HL-60/S4 treated with phorbol 12-myristate 13-acetate at 8.2 ng/mL for 4 days and 3 days (cell line): ENCODE measurements around the gene STAT5B.

Source experiments
- in situ Hi-C: fragments of 300-500 bp; cut with MboI; formaldehyde crosslinking; loops from 2 replicates; pipeline ENCODE4 v1.15.0; 2022; ENCODE audit warnings: low sequenced_read_pairs

Gene STAT5B

GRCh38 chr17:42286411-42287221 is 10.4 kb upstream of the STAT5B start:
- in situ Hi-C loops, result no loop called here

- in situ Hi-C loops, result no loop called here
Observed at GRCh38 chr17:42285346-42286050, 9.3 kb upstream of the STAT5B start.

GRCh38 chr17:42284566-42284965 is 8.4 kb upstream of the STAT5B start:
- in situ Hi-C loops, result no loop called here

- in situ Hi-C loops, result no loop called here
Observed at GRCh38 chr17:42284024-42284369, 7.8 kb upstream of the STAT5B start.

- in situ Hi-C loops, result no loop called here
Observed at GRCh38 chr17:42283241-42284023, 7.2 kb upstream of the STAT5B start.

- in situ Hi-C loops, result no loop called here
Observed at GRCh38 chr17:42282478-42283080, 6.4 kb upstream of the STAT5B start.

GRCh38 chr17:42281571-42282096 is 5.4 kb upstream of the STAT5B start:
- in situ Hi-C loops, result no loop called here

GRCh38 chr17:42279776-42280630 is 3.8 kb upstream of the STAT5B start:
- in situ Hi-C loops, result no loop called here

- in situ Hi-C loops, result no loop called here
Observed at GRCh38 chr17:42277342-42277712, 1.1 kb upstream of the STAT5B start.

- in situ Hi-C loops, result no loop called here
Observed at GRCh38 chr17:42276609-42277341, 584 bp upstream of the STAT5B start.

GRCh38 chr17:42275527-42276358 is 448 bp downstream of the STAT5B start:
- in situ Hi-C loops, result no loop called here

GRCh38 chr17:42274812-42275526 is 1.2 kb downstream of the STAT5B start:
- in situ Hi-C loops, result no loop called here

GRCh38 chr17:42274253-42274542 is 2.0 kb downstream of the STAT5B start:
- in situ Hi-C loops, result no loop called here

GRCh38 chr17:42273474-42274252 is 2.5 kb downstream of the STAT5B start:
- in situ Hi-C loops, result no loop called here

GRCh38 chr17:42272162-42272907 is 3.9 kb downstream of the STAT5B start:
- in situ Hi-C loops, result no loop called here

- in situ Hi-C loops, result no loop called here
Observed at GRCh38 chr17:42271779-42272035, 4.5 kb downstream of the STAT5B start.
